T47D (cell line): ENCODE measurements around the gene LRRC1.
A peak's percentile ranks its signal among the peaks of the same experiment; 100 is the strongest.

Source experiments
- DNase-seq, 2 experiments: peaks; one replicate each; pipeline versions ENCODE4 v3.0.0 to v3.0.0-alpha.2; 2011 to 2012; ENCODE audit warnings: low read depth in 1 of 2, low spot score in 1 of 2
- JUND ChIP-seq: IDR thresholded peaks from 2 replicates; pipeline ENCODE4 v1.6.1; 2012; ENCODE audit warnings: low read depth
- in situ Hi-C: cut with HindIII; loops from 2 replicates; pipeline ENCODE4 v1.10.0; 2016; ENCODE audit warnings: low sequenced_read_pairs, low pct_unique_long_range_greater_than_20kb

Gene LRRC1

GRCh38 chr6:53862662-53863462, 68.1 kb downstream of the LRRC1 start:
- in situ Hi-C loops: no loop called here
- peak in 1 of 2 experiments; percentile 36 for DNase-seq
- TF ChIP-seq JUND: no peak

- TF ChIP-seq JUND: no peak
- no peak for DNase-seq
- in situ Hi-C loops: no loop called here
These were observed 70.0 kb downstream of the LRRC1 start for GRCh38 chr6:53864781-53865180.

- in situ Hi-C loops: no loop called here
- TF ChIP-seq JUND: no peak
- no peak for DNase-seq
These were observed 71.4 kb downstream of the LRRC1 start for GRCh38 chr6:53866226-53866625.

GRCh38 chr6:53868626-53869025, 73.8 kb downstream of the LRRC1 start:
- TF ChIP-seq JUND: no peak
- in situ Hi-C loops: no loop called here
- no peak for DNase-seq

- in situ Hi-C loops: no loop called here
- DNase-seq: peak; percentile 54 to 98
- no peak; the same call in 1 of the 2 replicates for TF ChIP-seq JUND
These were observed 75.2 kb downstream of the LRRC1 start for GRCh38 chr6:53869964-53870363.

- DNase-seq: no peak
- TF ChIP-seq JUND: no peak
- in situ Hi-C loops: no loop called here
These were observed 79.1 kb downstream of the LRRC1 start for GRCh38 chr6:53873922-53874321.

GRCh38 chr6:53874964-53875363, 80.2 kb downstream of the LRRC1 start:
- in situ Hi-C loops: no loop called here

GRCh38 chr6:53877151-53877550, 82.3 kb downstream of the LRRC1 start:
- in situ Hi-C loops: no loop called here
- TF ChIP-seq JUND: no peak
- DNase-seq: no peak

More at GRCh38 chr6:53874964-53875363, 80.2 kb downstream of the LRRC1 start:
- TF ChIP-seq JUND: no peak
- DNase-seq: no peak

- no peak for DNase-seq
- TF ChIP-seq JUND: no peak
- in situ Hi-C loops: no loop called here
These were observed 84.0 kb downstream of the LRRC1 start for GRCh38 chr6:53878808-53879207.

GRCh38 chr6:53879608-53880007, 84.8 kb downstream of the LRRC1 start:
- in situ Hi-C loops: no loop called here
- TF ChIP-seq JUND: no peak
- DNase-seq: no peak

GRCh38 chr6:53887316-53887715, 92.5 kb downstream of the LRRC1 start:
- no peak for DNase-seq
- in situ Hi-C loops: no loop called here

GRCh38 chr6:53888931-53889330, 94.1 kb downstream of the LRRC1 start:
- TF ChIP-seq JUND: no peak
- in situ Hi-C loops: no loop called here
- no peak for DNase-seq

More at GRCh38 chr6:53887316-53887715, 92.5 kb downstream of the LRRC1 start:
- TF ChIP-seq JUND: no peak

- no peak for TF ChIP-seq JUND
- no peak for DNase-seq
- in situ Hi-C loops: no loop called here
These were observed 94.6 kb downstream of the LRRC1 start for GRCh38 chr6:53889365-53889764.

GRCh38 chr6:53892707-53893106, 97.9 kb downstream of the LRRC1 start:
- in situ Hi-C loops: no loop called here
- no peak for DNase-seq
- TF ChIP-seq JUND: no peak
